COLO668 (cell line): ENCODE results near the gene LSM2.

ENCODE experiments used
- DNase-seq: peaks from one replicate; lab custom pipeline; 2025; ENCODE audit not compliant: unreplicated experiment; lab: John Stamatoyannopoulos, UW

Gene LSM2

GRCh38 chr6:31752739-31753319 lies 53.9 kb downstream of the LSM2 start:
- no peak for DNase-seq

GRCh38 chr6:31750411-31751022 lies 56.2 kb downstream of the LSM2 start:
- DNase-seq = no peak

- DNase-seq = no peak
Measured at GRCh38 chr6:31749301-31750036, 57.3 kb downstream of the LSM2 start.
